AG08396 (cell line): ENCODE measurements around the gene DERL3.
"Not testable (repeated sequence)": the region's sequence is repeated elsewhere in the genome, so short reads cannot be mapped to it uniquely, and the experiment has no call there.

Source experiments
- DNase-seq: peaks from one replicate; pipeline ENCODE4 v3.0.0; 2012; ENCODE audit warnings: low spot score, mixed read lengths

Gene DERL3

GRCh38 chr22:23838681-23839468 lies at the start of gene DERL3:
TSS of gene DERL3 (minus strand) at chr22:23839006. CDS start at chr22:23838987, 19 bp downstream.
- peak; percentile 93 for DNase-seq

GRCh38 chr22:23884140-23884539 lies 45.3 kb upstream of the DERL3 start:
- no peak for DNase-seq

- no peak for DNase-seq
Measured at GRCh38 chr22:23883658-23884057, 44.9 kb upstream of the DERL3 start.

- no peak for DNase-seq
Measured at GRCh38 chr22:23882370-23882769, 43.6 kb upstream of the DERL3 start.

- no peak for DNase-seq
Measured at GRCh38 chr22:23878219-23878618, 39.4 kb upstream of the DERL3 start.

- no peak for DNase-seq
Measured at GRCh38 chr22:23877566-23877965, 38.8 kb upstream of the DERL3 start.

- DNase-seq = no peak
Measured at GRCh38 chr22:23875801-23876200, 37.0 kb upstream of the DERL3 start.

- no peak for DNase-seq
Measured at GRCh38 chr22:23874871-23875270, 36.1 kb upstream of the DERL3 start.

- no peak for DNase-seq
Measured at GRCh38 chr22:23868580-23868979, 29.8 kb upstream of the DERL3 start.

- not testable (repeated sequence) for DNase-seq
Measured at GRCh38 chr22:23864499-23865154, 25.8 kb upstream of the DERL3 start.

- DNase-seq = peak; percentile 50
Measured at GRCh38 chr22:23862103-23862502, 23.3 kb upstream of the DERL3 start.

- DNase-seq = not testable (repeated sequence)
Measured at GRCh38 chr22:23860187-23860586, 21.4 kb upstream of the DERL3 start.

GRCh38 chr22:23859201-23859600 lies 20.4 kb upstream of the DERL3 start:
- DNase-seq = no peak

GRCh38 chr22:23858484-23858815 lies 19.6 kb upstream of the DERL3 start:
- no peak for DNase-seq

- peak; percentile 99 for DNase-seq
Measured at GRCh38 chr22:23857606-23858483, 19.0 kb upstream of the DERL3 start, which contains the start of gene SLC2A11. TSS of gene SLC2A11 (plus strand) at chr22:23857875. CDS start at chr22:23858000, 125 bp downstream.

GRCh38 chr22:23856721-23857605 lies 18.2 kb upstream of the DERL3 start:
- DNase-seq = peak; percentile 61

GRCh38 chr22:23850136-23850611 lies 11.4 kb upstream of the DERL3 start:
- DNase-seq = no peak

GRCh38 chr22:23849009-23850006 lies 10.5 kb upstream of the DERL3 start:
- DNase-seq = peak; percentile 93

GRCh38 chr22:23847991-23848864 lies 9.4 kb upstream of the DERL3 start:
- no peak for DNase-seq
